Measurements from ENCODE around the gene PCGF1. TPM values are rescaled to one million over a fixed set of nuclear protein-coding genes. Genes with fewer than 3 reads are reported as not detected.

The PCGF1 gene
- total RNA-seq, 1 experiment from 2014 or later, result 28.1 TPM

DNA sequence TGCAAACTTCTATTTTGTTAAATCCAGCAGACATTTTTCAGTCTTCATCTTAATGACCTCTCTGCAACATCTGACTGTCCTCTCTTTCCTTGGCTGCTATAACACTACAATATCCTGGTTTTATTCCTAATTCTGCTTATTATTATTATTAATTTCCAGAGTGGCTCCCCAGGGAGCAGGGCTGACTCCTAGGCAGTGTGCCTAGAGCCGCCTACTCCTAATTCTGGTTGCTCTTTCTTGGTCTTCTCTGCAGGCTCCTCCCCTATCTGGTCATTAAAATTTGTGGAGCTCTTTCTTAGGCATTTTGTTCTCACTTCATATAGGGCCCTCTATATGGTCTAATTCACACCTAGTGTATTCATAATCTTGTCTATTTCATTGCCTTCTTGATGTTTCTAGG is 35.5 kb upstream of the PCGF1 start:
- H2BK5ac ChIP-seq (ENCODE audit: insufficient read length, low read length), result no peak overlapping the region

More for the DNA sequence above, 35.5 kb upstream of the PCGF1 start:
- DNase-seq, result no peak
- Mint-ChIP-seq H3K27ac (no peak overlapping the region), H3K9me3 (no peaks in the 10 kb centered on the region), H3K4me3 (no peak overlapping the region), H3K36me3 (ENCODE audit: insufficient read depth in 1 of 3, low read depth in 3 of 3) (peaks cover 0 to 3% (median 2%) of the 10 kb centered on the region in 3 experiments; a peak in 3 of 7 replicates), H3K4me1 (peaks cover 5 to 10% of the 10 kb centered on the region in 2 experiments), H3K27me3 (ENCODE audit: low read depth) (peaks cover 9% of the 10 kb centered on the region)
- no peak overlapping the region for H2AK5ac ChIP-seq (ENCODE audit: insufficient read length, low read length)
- TF ChIP-seq, protein P1, sequence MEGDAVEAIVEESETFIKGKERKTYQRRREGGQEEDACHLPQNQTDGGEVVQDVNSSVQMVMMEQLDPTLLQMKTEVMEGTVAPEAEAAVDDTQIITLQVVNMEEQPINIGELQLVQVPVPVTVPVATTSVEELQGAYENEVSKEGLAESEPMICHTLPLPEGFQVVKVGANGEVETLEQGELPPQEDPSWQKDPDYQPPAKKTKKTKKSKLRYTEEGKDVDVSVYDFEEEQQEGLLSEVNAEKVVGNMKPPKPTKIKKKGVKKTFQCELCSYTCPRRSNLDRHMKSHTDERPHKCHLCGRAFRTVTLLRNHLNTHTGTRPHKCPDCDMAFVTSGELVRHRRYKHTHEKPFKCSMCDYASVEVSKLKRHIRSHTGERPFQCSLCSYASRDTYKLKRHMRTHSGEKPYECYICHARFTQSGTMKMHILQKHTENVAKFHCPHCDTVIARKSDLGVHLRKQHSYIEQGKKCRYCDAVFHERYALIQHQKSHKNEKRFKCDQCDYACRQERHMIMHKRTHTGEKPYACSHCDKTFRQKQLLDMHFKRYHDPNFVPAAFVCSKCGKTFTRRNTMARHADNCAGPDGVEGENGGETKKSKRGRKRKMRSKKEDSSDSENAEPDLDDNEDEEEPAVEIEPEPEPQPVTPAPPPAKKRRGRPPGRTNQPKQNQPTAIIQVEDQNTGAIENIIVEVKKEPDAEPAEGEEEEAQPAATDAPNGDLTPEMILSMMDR (conservative IDR thresholded peaks at IDR 0.05), result no peak
- H4K91ac ChIP-seq (ENCODE audit: insufficient read length, low read depth, low read length), result no peak overlapping the region
- no peak overlapping the region for H3K27ac ChIP-seq (ENCODE audit: insufficient read length, low read depth, low read length)
- no peaks in the 10 kb centered on the region for H3K4me1 ChIP-seq (ENCODE audit: insufficient read depth, low read length)
- WGBS (ENCODE audit: extremely low coverage, insufficient read length, low lambda C conversion rate), result no CpG with 5 or more reads among the region's 1 CpG
- no peak overlapping the region for H3K23ac ChIP-seq (ENCODE audit: insufficient read length, low read depth, low read length)
- no peak overlapping the region for H3K9ac ChIP-seq (ENCODE audit: extremely low read depth, insufficient read length, low read length)
- no peak overlapping the region for H2BK12ac ChIP-seq (ENCODE audit: insufficient read length, low read depth, low read length)
- no peaks in the 10 kb centered on the region for H3K79me1 ChIP-seq (ENCODE audit: insufficient read depth, low read depth, low read length, poor library complexity, severe bottlenecking)
- no peak overlapping the region for H2BK15ac ChIP-seq (ENCODE audit: low read depth, low read length)
- H3K9me3 ChIP-seq (ENCODE audit: control insufficient read depth, low read depth, low read length), result no peaks in the 10 kb centered on the region
- H3K79me2 ChIP-seq (ENCODE audit: insufficient read depth, low read length), result 0 out of 2 replicates have a peak, but pooled peaks cover 2% of the 10 kb centered on the region
- no peak overlapping the region for H3K56ac ChIP-seq (ENCODE audit: insufficient read length, low read depth, low read length)
- H3K23me2 ChIP-seq (ENCODE audit: insufficient read length, low read depth, low read length, poor library complexity, severe bottlenecking), result no peaks in the 10 kb centered on the region
- H4K20me1 ChIP-seq (ENCODE audit: control insufficient read depth, insufficient read depth, insufficient read length), result no peaks in the 10 kb centered on the region
- H4K5ac ChIP-seq (ENCODE audit: insufficient read length, low read depth, low read length), result no peak overlapping the region
- no peak overlapping the region for H3K4me2 ChIP-seq (ENCODE audit: insufficient read depth, insufficient read length, low read length)
- no peak overlapping the region for H3K18ac ChIP-seq (ENCODE audit: insufficient read length, low read depth, low read length)
- H2AFZ ChIP-seq (ENCODE audit: low read length), result no peak overlapping the region
- no peak overlapping the region for H3T11ph ChIP-seq (ENCODE audit: low read length)
- H3K14ac ChIP-seq (ENCODE audit: insufficient read depth, low read length), result no peak overlapping the region
- H3K27me3 ChIP-seq (ENCODE audit: insufficient read depth, low read length), result no peaks in the 10 kb centered on the region
- H3K4ac ChIP-seq (ENCODE audit: low read depth, low read length), result no peak overlapping the region
- no peak overlapping the region for H2BK120ac ChIP-seq (ENCODE audit: low read depth, low read length, poor library complexity, severe bottlenecking)
- no peak overlapping the region for H2BK20ac ChIP-seq (ENCODE audit: low read depth, low read length, poor library complexity, severe bottlenecking)
- no peak overlapping the region for H4K8ac ChIP-seq (replicated peaks; ENCODE audit: insufficient read length, low read depth, low read length)

Measured in H9 (cell line).